Measurements from ENCODE around the gene CENPX. TPM values are rescaled to one million over a fixed set of nuclear protein-coding genes. Genes with fewer than 3 reads are reported as not detected.

CENPX gene
- total RNA-seq, 1 donor from 2014 or later: 59.9 TPM

DNA sequence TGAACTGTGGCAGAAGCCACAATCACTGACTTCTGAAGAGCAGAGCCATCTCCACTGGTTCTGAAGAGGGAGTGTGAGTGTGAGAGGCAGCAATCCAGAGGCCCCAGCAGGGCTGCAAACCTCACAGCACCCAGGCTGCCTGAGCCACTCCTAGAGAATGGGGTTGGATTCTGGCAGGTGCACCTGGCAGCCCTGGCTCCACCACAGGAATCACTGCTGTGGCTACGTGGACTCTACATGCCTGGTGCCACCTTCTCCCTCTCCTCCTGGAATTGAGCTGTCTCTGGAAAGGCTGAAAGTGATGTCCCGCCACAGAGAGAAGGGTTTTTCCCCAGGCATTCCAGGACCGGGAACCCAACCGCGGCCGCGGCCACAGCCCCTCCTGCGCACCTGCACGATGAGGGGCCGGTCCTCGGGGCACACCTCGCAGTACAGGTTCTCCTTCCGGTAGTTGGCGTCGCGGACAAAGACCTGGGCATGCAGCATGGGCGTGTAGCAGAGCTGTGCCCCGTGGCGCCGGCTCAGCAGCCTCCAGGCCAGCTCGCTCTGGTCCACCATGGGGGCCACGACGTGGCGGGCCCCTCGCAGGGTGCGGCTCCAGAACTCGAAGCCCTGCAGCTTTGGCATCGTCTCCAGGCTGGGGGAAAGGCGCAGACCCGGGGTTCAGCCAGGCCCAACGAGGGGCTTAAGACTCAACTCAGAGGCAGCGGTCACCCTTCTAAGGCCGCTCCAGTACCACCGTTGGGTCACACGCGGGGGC is 41.9 kb upstream of the CENPX start:
- no peaks in the 10 kb centered on the region for H3K4me1 Mint-ChIP-seq (ENCODE audit: low read depth, unreplicated experiment)
- H3K27me3 Mint-ChIP-seq (ENCODE audit: unreplicated experiment): peaks cover 10% of the 10 kb centered on the region
- H3K27ac Mint-ChIP-seq (ENCODE audit: unreplicated experiment): no peak overlapping the region
- TF ChIP-seq, protein P1, sequence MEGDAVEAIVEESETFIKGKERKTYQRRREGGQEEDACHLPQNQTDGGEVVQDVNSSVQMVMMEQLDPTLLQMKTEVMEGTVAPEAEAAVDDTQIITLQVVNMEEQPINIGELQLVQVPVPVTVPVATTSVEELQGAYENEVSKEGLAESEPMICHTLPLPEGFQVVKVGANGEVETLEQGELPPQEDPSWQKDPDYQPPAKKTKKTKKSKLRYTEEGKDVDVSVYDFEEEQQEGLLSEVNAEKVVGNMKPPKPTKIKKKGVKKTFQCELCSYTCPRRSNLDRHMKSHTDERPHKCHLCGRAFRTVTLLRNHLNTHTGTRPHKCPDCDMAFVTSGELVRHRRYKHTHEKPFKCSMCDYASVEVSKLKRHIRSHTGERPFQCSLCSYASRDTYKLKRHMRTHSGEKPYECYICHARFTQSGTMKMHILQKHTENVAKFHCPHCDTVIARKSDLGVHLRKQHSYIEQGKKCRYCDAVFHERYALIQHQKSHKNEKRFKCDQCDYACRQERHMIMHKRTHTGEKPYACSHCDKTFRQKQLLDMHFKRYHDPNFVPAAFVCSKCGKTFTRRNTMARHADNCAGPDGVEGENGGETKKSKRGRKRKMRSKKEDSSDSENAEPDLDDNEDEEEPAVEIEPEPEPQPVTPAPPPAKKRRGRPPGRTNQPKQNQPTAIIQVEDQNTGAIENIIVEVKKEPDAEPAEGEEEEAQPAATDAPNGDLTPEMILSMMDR (IDR thresholded peaks at IDR 0.05; ENCODE audit: partially characterized antibody, unreplicated experiment): no peak
- H3K4me3 Mint-ChIP-seq (ENCODE audit: unreplicated experiment): peak overlapping the region; percentile 70
- DNase-seq: no peak
- peaks cover 3% of the 10 kb centered on the region for H3K9me3 Mint-ChIP-seq (ENCODE audit: unreplicated experiment)
- no peaks in the 10 kb centered on the region for H3K36me3 Mint-ChIP-seq (ENCODE audit: unreplicated experiment)

DNA sequence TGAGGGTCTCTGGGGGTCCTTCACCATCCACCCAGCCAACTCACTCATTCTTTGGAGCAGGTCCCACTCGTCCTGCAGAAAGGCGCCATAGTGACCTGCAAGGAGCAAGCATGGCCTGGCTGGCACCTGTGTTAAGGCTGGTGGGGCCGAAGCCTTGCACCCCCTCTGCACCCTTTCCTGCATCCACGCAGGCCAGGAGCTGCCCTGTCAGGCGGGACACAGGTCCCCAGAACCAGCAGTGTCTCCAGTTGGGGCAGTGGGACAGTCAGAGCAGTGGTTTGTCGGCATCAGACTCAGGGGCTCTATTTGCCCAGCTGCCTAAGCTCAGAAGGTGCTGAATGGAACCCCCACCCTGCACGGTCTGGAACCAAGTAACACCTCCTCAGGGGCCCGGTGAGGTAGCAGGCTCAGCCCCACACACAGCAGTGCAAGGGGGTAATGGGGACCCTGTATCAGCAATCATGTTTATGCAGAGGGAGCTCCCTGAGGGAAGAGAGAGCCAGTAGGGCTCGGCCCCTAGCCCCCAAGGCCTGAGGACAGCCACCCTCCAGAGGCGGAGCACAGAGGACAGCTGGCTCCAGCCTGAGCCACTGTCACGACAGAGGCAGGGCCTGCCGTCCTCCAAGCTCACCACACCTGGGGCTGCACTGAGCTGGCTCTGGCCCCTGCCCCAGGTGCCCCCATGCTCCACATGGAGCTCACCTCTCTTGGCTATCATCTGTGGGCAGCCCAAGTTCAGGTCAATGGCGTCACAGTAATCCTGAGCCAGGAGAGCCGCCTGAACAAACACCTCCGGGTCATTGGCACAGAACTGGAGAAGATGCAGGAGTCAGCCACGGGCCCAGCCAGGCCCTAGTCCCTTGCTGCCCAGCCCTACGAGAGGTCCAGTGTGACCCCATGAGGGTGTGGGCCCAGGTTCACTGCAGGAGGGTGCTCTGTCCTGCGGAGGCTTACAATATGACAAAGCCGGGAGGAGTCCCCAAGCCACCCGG is 41.0 kb upstream of the CENPX start:
- peaks cover 3% of the 10 kb centered on the region for H3K9me3 Mint-ChIP-seq (ENCODE audit: unreplicated experiment)

DNA sequence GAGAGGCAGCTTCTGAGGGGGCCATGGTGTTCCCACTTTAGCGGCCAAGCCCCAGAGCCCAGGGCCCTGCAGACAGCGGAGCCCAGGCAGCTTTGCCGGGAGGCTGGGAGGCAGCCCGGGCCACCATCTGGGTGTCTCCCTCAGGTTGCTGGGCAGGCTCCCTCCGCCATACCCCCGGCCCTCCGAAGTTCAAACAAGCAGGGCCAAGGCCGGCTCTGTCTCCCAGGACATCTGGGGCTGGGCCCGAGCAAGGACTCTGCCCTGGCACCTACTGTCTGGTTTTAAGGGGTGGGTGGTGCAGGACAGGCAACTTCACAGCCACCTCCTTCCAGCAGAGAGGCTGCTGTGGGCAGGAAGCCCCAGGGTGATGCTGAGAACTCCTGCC is 40.3 kb upstream of the CENPX start:
- Mint-ChIP-seq H3K9me3 (ENCODE audit: unreplicated experiment) (peaks cover 3% of the 10 kb centered on the region), H3K27me3 (ENCODE audit: unreplicated experiment) (peaks cover 10% of the 10 kb centered on the region), H3K4me1 (ENCODE audit: low read depth, unreplicated experiment) (no peaks in the 10 kb centered on the region), H3K4me3 (ENCODE audit: unreplicated experiment) (no peak overlapping the region), H3K27ac (ENCODE audit: unreplicated experiment) (no peak overlapping the region), H3K36me3 (ENCODE audit: unreplicated experiment) (no peaks in the 10 kb centered on the region)
- TF ChIP-seq, protein P1 (IDR thresholded peaks at IDR 0.05; ENCODE audit: partially characterized antibody, unreplicated experiment): no peak
- no peak for DNase-seq

More for the DNA sequence above, 41.0 kb upstream of the CENPX start:
- no peak for DNase-seq
- H3K27ac Mint-ChIP-seq (ENCODE audit: unreplicated experiment): no peak overlapping the region
- H3K4me1 Mint-ChIP-seq (ENCODE audit: low read depth, unreplicated experiment): no peaks in the 10 kb centered on the region
- TF ChIP-seq, protein P1 (IDR thresholded peaks at IDR 0.05; ENCODE audit: partially characterized antibody, unreplicated experiment): no peak
- peak overlapping the region; percentile 70 for H3K4me3 Mint-ChIP-seq (ENCODE audit: unreplicated experiment)
- no peaks in the 10 kb centered on the region for H3K36me3 Mint-ChIP-seq (ENCODE audit: unreplicated experiment)
- H3K27me3 Mint-ChIP-seq (ENCODE audit: unreplicated experiment): peaks cover 10% of the 10 kb centered on the region

DNA sequence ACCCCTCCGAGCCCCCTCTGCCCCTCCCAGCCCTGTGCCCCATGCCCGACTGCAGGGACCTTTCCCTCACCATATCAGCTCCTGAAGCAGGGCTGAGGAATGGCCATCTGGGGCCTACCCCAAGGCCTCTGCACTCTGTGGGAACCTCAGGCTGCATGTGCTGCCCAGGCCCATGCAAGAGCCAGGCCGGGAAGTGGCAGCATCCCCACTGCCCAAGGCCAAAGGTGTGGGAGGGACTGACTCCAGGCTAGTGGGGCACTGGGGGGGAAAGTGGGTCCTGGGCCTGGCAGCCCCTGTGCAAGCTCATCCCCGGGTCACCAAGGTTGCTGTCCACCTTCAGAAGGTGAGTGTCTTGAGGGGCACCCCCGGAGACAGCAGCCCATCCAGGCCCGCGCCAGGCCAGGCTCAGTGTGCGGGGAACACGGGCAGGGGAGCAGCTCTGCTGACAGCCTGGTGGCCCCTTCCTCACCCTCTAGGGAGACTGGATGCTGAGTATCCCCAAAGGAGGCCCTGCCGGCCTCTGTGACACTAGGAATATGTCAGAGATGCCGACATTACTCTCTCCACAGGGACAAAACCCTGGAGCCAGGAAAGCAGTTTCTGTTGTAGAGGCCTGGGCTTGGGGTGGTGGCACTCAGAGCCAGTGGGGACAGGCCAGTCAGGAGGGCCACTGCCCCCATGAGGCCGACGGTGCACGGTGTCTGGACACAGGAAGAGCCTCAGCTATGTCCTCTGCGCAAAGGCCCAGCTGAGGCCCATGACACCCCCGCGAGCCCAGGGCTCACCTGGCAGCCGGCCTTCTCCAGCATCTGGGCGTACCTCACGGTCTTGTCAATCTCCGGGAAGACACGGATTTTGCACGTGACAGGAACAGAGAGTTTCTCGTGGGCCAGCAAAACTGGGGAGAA is 39.7 kb upstream of the CENPX start:
- Mint-ChIP-seq H3K4me3 (ENCODE audit: unreplicated experiment) (no peak overlapping the region), H3K4me1 (ENCODE audit: low read depth, unreplicated experiment) (no peaks in the 10 kb centered on the region), H3K27me3 (ENCODE audit: unreplicated experiment) (peaks cover 9% of the 10 kb centered on the region), H3K27ac (ENCODE audit: unreplicated experiment) (no peak overlapping the region), H3K36me3 (ENCODE audit: unreplicated experiment) (no peaks in the 10 kb centered on the region), H3K9me3 (ENCODE audit: unreplicated experiment) (peaks cover 3% of the 10 kb centered on the region)
- TF ChIP-seq, protein P1 (IDR thresholded peaks at IDR 0.05; ENCODE audit: partially characterized antibody, unreplicated experiment): no peak
- no peak for DNase-seq

Measured in glutamatergic neuron (in vitro differentiated cells).